Measurements from ENCODE around the gene PRDM16. TPM values are rescaled to one million over a fixed set of nuclear protein-coding genes. Genes with fewer than 3 reads are reported as not detected.

PRDM16 gene
- total RNA-seq, 4 donors from 2014 or later, result 0.19 to 1.6 (median 0.36) TPM

DNA sequence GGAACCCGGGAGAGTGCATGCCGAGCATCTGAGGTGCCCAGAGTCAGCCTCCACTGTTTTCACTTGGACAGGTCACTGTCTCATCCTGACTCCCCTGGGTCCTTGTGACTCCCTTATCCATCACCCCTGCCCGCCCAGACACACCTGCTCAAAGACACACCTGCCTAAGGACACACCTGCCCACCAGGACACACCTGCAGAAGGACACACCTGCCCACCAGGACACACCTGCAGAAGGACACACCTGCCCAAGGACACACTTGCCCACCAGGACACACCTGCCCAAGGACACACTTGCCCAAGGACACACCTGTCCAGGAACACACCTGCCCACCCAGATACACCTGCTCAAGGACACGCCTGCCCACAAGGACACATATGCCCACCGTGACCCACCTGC lies 314.7 kb downstream of the PRDM16 start:
- H3K27ac ChIP-seq, result no peak overlapping the region
- no peaks in the 10 kb centered on the region for H3K36me3 ChIP-seq
- DNase-seq (ENCODE audit: low spot score in 2 of 2), result no peak
- 97% methylated on average over 3 of the region's 5 CpGs for WGBS
- H3K4me3 ChIP-seq, result no peak overlapping the region
- peaks cover 53% of the 10 kb centered on the region for H3K27me3 ChIP-seq
- TF ChIP-seq CTCF (IDR thresholded peaks at IDR 0.05) (no peak), EP300 (IDR thresholded peaks at IDR 0.05) (no peak), POLR2A (IDR thresholded peaks at IDR 0.05) (no peak), POLR2AphosphoS5 (IDR thresholded peaks at IDR 0.05) (no peak)
- H3K4me1 ChIP-seq, result no peaks in the 10 kb centered on the region
- no peaks in the 10 kb centered on the region for H3K9me3 ChIP-seq

- H3K27me3 ChIP-seq, result peaks cover 60% of the 10 kb centered on the region
These were observed 315.4 kb downstream of the PRDM16 start for GRCh38 chr1:3384407-3384806.

GRCh38 chr1:3386205-3387002 lies 317.4 kb downstream of the PRDM16 start:
- Histone ChIP-seq H3K27ac (no peak overlapping the region), H3K9me3 (no peaks in the 10 kb centered on the region), H3K36me3 (no peaks in the 10 kb centered on the region), H3K27me3 (peaks cover 80% of the 10 kb centered on the region), H3K4me3 (no peak overlapping the region), H3K4me1 (no peaks in the 10 kb centered on the region)
- DNase-seq (ENCODE audit: low spot score in 2 of 2), result no peak
- no peak for TF ChIP-seq POLR2A (IDR thresholded peaks at IDR 0.05)
- TF ChIP-seq EP300 (IDR thresholded peaks at IDR 0.05), result no peak
- TF ChIP-seq CTCF (IDR thresholded peaks at IDR 0.05), result no peak
- TF ChIP-seq POLR2AphosphoS5 (IDR thresholded peaks at IDR 0.05), result no peak
- 88% methylated on average over 23 of the region's 23 CpGs for whole genome bisulfite sequencing

More at GRCh38 chr1:3384407-3384806, 315.4 kb downstream of the PRDM16 start:
- WGBS, result 20% methylated on average over 1 of the region's 12 CpGs
- Histone ChIP-seq H3K4me1 (no peaks in the 10 kb centered on the region), H3K36me3 (no peaks in the 10 kb centered on the region), H3K4me3 (no peak overlapping the region), H3K27ac (no peak overlapping the region), H3K9me3 (no peaks in the 10 kb centered on the region)
- no peak for DNase-seq (ENCODE audit: low spot score in 2 of 2)
- TF ChIP-seq EP300 (IDR thresholded peaks at IDR 0.05) (no peak), CTCF (IDR thresholded peaks at IDR 0.05) (no peak), POLR2A (IDR thresholded peaks at IDR 0.05) (no peak), POLR2AphosphoS5 (IDR thresholded peaks at IDR 0.05) (no peak)

- Histone ChIP-seq H3K36me3 (no peaks in the 10 kb centered on the region), H3K4me3 (no peak overlapping the region), H3K27ac (no peak overlapping the region), H3K9me3 (no peaks in the 10 kb centered on the region), H3K27me3 (peaks cover 82% of the 10 kb centered on the region), H3K4me1 (no peaks in the 10 kb centered on the region)
- TF ChIP-seq CTCF (IDR thresholded peaks at IDR 0.05) (no peak), POLR2A (IDR thresholded peaks at IDR 0.05) (no peak), EP300 (IDR thresholded peaks at IDR 0.05) (no peak), POLR2AphosphoS5 (IDR thresholded peaks at IDR 0.05) (no peak)
- WGBS, result 76% methylated on average over 12 of the region's 17 CpGs
- DNase-seq (ENCODE audit: low spot score in 2 of 2), result no peak
These were observed 318.4 kb downstream of the PRDM16 start for GRCh38 chr1:3387401-3387800.

- H3K27ac ChIP-seq, result no peak overlapping the region
- no peaks in the 10 kb centered on the region for H3K9me3 ChIP-seq
- WGBS, result 60% methylated on average over 2 of the region's 23 CpGs
- TF ChIP-seq CTCF (IDR thresholded peaks at IDR 0.05) (no peak), EP300 (IDR thresholded peaks at IDR 0.05) (no peak), POLR2AphosphoS5 (IDR thresholded peaks at IDR 0.05) (no peak), POLR2A (IDR thresholded peaks at IDR 0.05) (no peak)
- H3K27me3 ChIP-seq, result peaks cover 96% of the 10 kb centered on the region
- DNase-seq (ENCODE audit: low spot score in 2 of 2), result no peak
- no peaks in the 10 kb centered on the region for H3K36me3 ChIP-seq
- no peak overlapping the region for H3K4me3 ChIP-seq
- peaks cover 12% of the 10 kb centered on the region for H3K4me1 ChIP-seq
These were observed 320.3 kb downstream of the PRDM16 start for GRCh38 chr1:3389093-3389833.
